H1 (cell line): ENCODE measurements around the gene PIGBOS1.

ENCODE experiments used
- CHD1 ChIP-seq: IDR thresholded peaks from 2 replicates; pipeline ENCODE4 v1.6.1; 2012; ENCODE audit warnings: low read depth, low read length, improper control_type of control experiment
- CTCF ChIP-seq, 3 experiments: IDR thresholded peaks; 1 replicate in 2 of 3; 2 replicates in 1 of 3; pipeline versions ENCODE4 v1.5.1 to v1.6.1; 2011; ENCODE audit warnings: low read length in 3 of 3, mild to moderate bottlenecking in 3 of 3, inconsistent platforms in 2 of 3, low read depth in 1 of 3, moderate library complexity in 1 of 3; ENCODE audit not compliant: insufficient read depth in 1 of 3; ENCODE audit errors: control extremely low read depth in 1 of 3
- EGR1 ChIP-seq: IDR thresholded peaks from 2 replicates; pipeline ENCODE4 v1.6.1; 2011; ENCODE audit warnings: low read depth, low read length, borderline replicate concordance
- EZH2 ChIP-seq: fragments of 200-600 bp; sonication (generic); IDR thresholded peaks from 2 replicates; pipeline ENCODE4 v1.7.1; 2012; ENCODE audit warnings: low read depth, mild to moderate bottlenecking, moderate library complexity, low read length, inconsistent platforms; ENCODE audit not compliant: severe bottlenecking
- FOSL1 ChIP-seq: IDR thresholded peaks from 2 replicates; pipeline ENCODE4 v1.6.1; 2011; ENCODE audit warnings: mild to moderate bottlenecking, low read depth, low read length, moderate library complexity; ENCODE audit not compliant: insufficient read depth
- GABPA ChIP-seq: IDR thresholded peaks from 2 replicates; pipeline ENCODE4 v1.6.1; 2011; ENCODE audit warnings: mild to moderate bottlenecking, low read length, moderate library complexity, borderline replicate concordance; ENCODE audit not compliant: insufficient read depth
- JUN ChIP-seq: IDR thresholded peaks from 2 replicates; pipeline ENCODE4 v1.6.1; 2011; ENCODE audit warnings: low read depth, mild to moderate bottlenecking, improper control_type of control experiment, low read length
- POLR2A ChIP-seq, 2 experiments: IDR thresholded peaks; 1 replicate in 1 of 2; 2 replicates in 1 of 2; pipeline ENCODE4 v1.6.1; 2011; ENCODE audit warnings: low read depth in 2 of 2, low read length in 2 of 2, mild to moderate bottlenecking in 2 of 2; ENCODE audit errors: control extremely low read depth in 1 of 2
- POLR2AphosphoS5 ChIP-seq: IDR thresholded peaks from 2 replicates; pipeline ENCODE4 v1.6.1; 2011; ENCODE audit warnings: low read depth, low read length
- RAD21 ChIP-seq, 2 experiments: IDR thresholded peaks in 1 of 2; conservative IDR thresholded peaks in 1 of 2; 2 replicates each; pipeline ENCODE4 v1.6.1; 2011; ENCODE audit warnings: low read depth in 2 of 2, low read length in 2 of 2, improper control_type of control experiment in 1 of 2, inconsistent platforms in 1 of 2, mild to moderate bottlenecking in 1 of 2, moderate library complexity in 1 of 2
- SRF ChIP-seq: IDR thresholded peaks from 2 replicates; pipeline ENCODE4 v1.6.1; 2011; ENCODE audit warnings: mild to moderate bottlenecking, low read depth, low read length, moderate library complexity
- TAF1 ChIP-seq: IDR thresholded peaks from 2 replicates; pipeline ENCODE4 v1.6.1; 2011; ENCODE audit warnings: mild to moderate bottlenecking, low read depth, low read length
- YY1 ChIP-seq: IDR thresholded peaks from 2 replicates; pipeline ENCODE4 v1.6.1; 2011; ENCODE audit warnings: low read depth, mild to moderate bottlenecking, low read length
- TF ChIP-seq, protein P1 (sequence below): IDR thresholded peaks from 2 replicates; pipeline ENCODE4 v1.6.1; 2012; ENCODE audit warnings: inconsistent platforms

GRCh38 chr15:55356985-55357585 lies 38.2 kb upstream of the PIGBOS1 start:
- TF ChIP-seq EZH2 = no peak
- no peak for TF ChIP-seq FOSL1
- no peak for TF ChIP-seq CTCF (IDR thresholded peaks at IDR 0.05; ENCODE audit: control extremely low read depth in 1 of 3, insufficient read depth in 1 of 3, low read depth in 1 of 3, low read length in 3 of 3)
- TF ChIP-seq, protein P1, sequence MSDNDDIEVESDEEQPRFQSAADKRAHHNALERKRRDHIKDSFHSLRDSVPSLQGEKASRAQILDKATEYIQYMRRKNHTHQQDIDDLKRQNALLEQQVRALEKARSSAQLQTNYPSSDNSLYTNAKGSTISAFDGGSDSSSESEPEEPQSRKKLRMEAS = no peak
- TF ChIP-seq POLR2A (IDR thresholded peaks at IDR 0.05; ENCODE audit: control extremely low read depth in 1 of 2, low read depth in 2 of 2, low read length in 2 of 2) = no peak
- TF ChIP-seq TAF1 = no peak
- TF ChIP-seq JUN = no peak
- no peak for TF ChIP-seq YY1
- TF ChIP-seq SRF = no peak
- TF ChIP-seq GABPA = no peak
- TF ChIP-seq CHD1 = no peak
- no peak for TF ChIP-seq POLR2AphosphoS5
- no peak for TF ChIP-seq EGR1
- no peak for TF ChIP-seq RAD21 (IDR thresholded peaks at IDR 0.05 in 1 of 2, conservative IDR thresholded peaks at IDR 0.05 in 1 of 2; ENCODE audit: low read depth in 2 of 2, low read length in 2 of 2)
